H1 (cell line): ENCODE data around the gene CNFN. TPM values are rescaled to one million over a fixed set of nuclear protein-coding genes. Genes with fewer than 3 reads are reported as not detected.

Experiments used
- CTCF ChIA-PET: fragments of 300-600 bp; sonication (Branson Sonifier 250); formaldehyde crosslinking; loops from one replicate; lab custom pipeline; 2021; ENCODE audit not compliant: partially characterized antibody; lab: Charles Lee
- POLR2A ChIA-PET: fragments of 300-600 bp; sonication (Branson Sonifier 250); formaldehyde crosslinking; loops from one replicate; lab custom pipeline; 2021; ENCODE audit warnings: inconsistent platforms; ENCODE audit not compliant: partially characterized antibody; lab: Charles Lee
- DNase-seq, 2 experiments: peaks; one replicate each; pipeline versions ENCODE4 v3.0.0 to v3.0.0-alpha.2; 2010 to 2022; ENCODE audit warnings: low spot score in 2 of 2, low read depth in 1 of 2, mixed read lengths in 1 of 2
- FAIRE-seq: peaks from 2 replicates; lab custom pipeline; 2011; peaks lifted over from hg19 to GRCh38; lab: Jason Lieb, UNC
- H2AFZ ChIP-seq: 2 replicates; pipeline ENCODE4 v1.8.1; 2012; ENCODE audit warnings: low read length, inconsistent platforms
- H2AK5ac ChIP-seq: 2 replicates; pipeline ENCODE4 v1.6.1; 2013; ENCODE audit warnings: low read depth, low read length
- H2BK120ac ChIP-seq: replicated peaks from 2 replicates; pipeline ENCODE3; 2013; ENCODE audit warnings: low read depth, low read length, inconsistent platforms
- H2BK12ac ChIP-seq: 2 replicates; pipeline ENCODE4 v1.6.1; 2013; ENCODE audit warnings: low read depth, low read length
- H2BK15ac ChIP-seq: 2 replicates; pipeline ENCODE4 v1.6.1; 2013; ENCODE audit warnings: low read length
- H2BK20ac ChIP-seq: 2 replicates; pipeline ENCODE4 v1.6.1; 2013; ENCODE audit warnings: low read length
- H2BK5ac ChIP-seq: 2 replicates; pipeline ENCODE4 v1.6.1; 2013; ENCODE audit warnings: low read depth, low read length
- H3K14ac ChIP-seq: 2 replicates; pipeline ENCODE4 v1.6.1; 2013; ENCODE audit warnings: inconsistent platforms; ENCODE audit not compliant: insufficient read length
- H3K18ac ChIP-seq: 2 replicates; pipeline ENCODE4 v1.6.1; 2013; ENCODE audit warnings: low read length; ENCODE audit errors: extremely low read depth
- H3K23ac ChIP-seq: 2 replicates; pipeline ENCODE4 v1.6.1; 2013; ENCODE audit warnings: inconsistent platforms; ENCODE audit not compliant: insufficient read length
- H3K23me2 ChIP-seq: 2 replicates; pipeline ENCODE4 v1.6.1; 2013; ENCODE audit warnings: low read depth, low read length
- H3K27ac ChIP-seq: 2 replicates; pipeline ENCODE4 v1.6.1; 2011; ENCODE audit warnings: low read depth, low read length, inconsistent platforms
- H3K27me3 ChIP-seq, 4 experiments: replicated peaks in 1 of 4; 1 replicate in 1 of 4; 2 replicates in 3 of 4; pipeline versions ENCODE4 v1.6.1 to v1.8.1; 2011 to 2013; ENCODE audit warnings: low read length in 3 of 4, mild to moderate bottlenecking in 3 of 4, inconsistent platforms in 2 of 4, mixed read lengths in 2 of 4, moderate library complexity in 1 of 4; ENCODE audit not compliant: control insufficient read depth in 3 of 4, insufficient read depth in 3 of 4; ENCODE audit errors: extremely low read depth in 1 of 4
- H3K36me3 ChIP-seq, 4 experiments: 2 replicates each; pipeline versions ENCODE4 v1.6.1 to v1.8.1; 2011 to 2013; ENCODE audit warnings: mild to moderate bottlenecking in 4 of 4, low read length in 3 of 4, moderate library complexity in 2 of 4, control low read depth in 1 of 4, inconsistent platforms in 1 of 4; ENCODE audit not compliant: insufficient read depth in 4 of 4, control insufficient read depth in 2 of 4
- H3K4ac ChIP-seq: replicated peaks from 2 replicates; pipeline ENCODE3; 2013; ENCODE audit warnings: low read length, low read depth, mixed read lengths, inconsistent platforms; ENCODE audit not compliant: insufficient read length
- H3K4me1 ChIP-seq, 4 experiments: replicated peaks in 1 of 4; 1 replicate in 1 of 4; 2 replicates in 3 of 4; pipeline versions ENCODE4 v1.6.1 to v1.8.1; 2011 to 2013; ENCODE audit warnings: low read length in 3 of 4, inconsistent platforms in 2 of 4, mixed read lengths in 1 of 4; ENCODE audit not compliant: insufficient read depth in 4 of 4, control insufficient read depth in 3 of 4
- H3K4me2 ChIP-seq, 2 experiments: 2 replicates each; pipeline versions ENCODE4 v1.6.1 to v1.8.1; 2011 to 2013; ENCODE audit warnings: low read depth in 2 of 2, low read length in 2 of 2, control low read depth in 1 of 2, inconsistent platforms in 1 of 2, mild to moderate bottlenecking in 1 of 2; ENCODE audit not compliant: insufficient read depth in 1 of 2
- H3K4me3 ChIP-seq, 4 experiments: fragments of 200-600, 300-600 bp in 1 of 4; sonication (generic), shearing (Covaris generic), sonication (Bioruptor Twin) in 1 of 4; 2 replicates each; pipeline versions ENCODE4 v1.5.1 to v1.8.1; 2011 to 2016; ENCODE audit warnings: low read length in 4 of 4, low read depth in 3 of 4, control low read depth in 2 of 4, inconsistent platforms in 2 of 4, mild to moderate bottlenecking in 2 of 4, mixed read lengths in 1 of 4, moderate library complexity in 1 of 4; ENCODE audit not compliant: insufficient read depth in 2 of 4; ENCODE audit errors: extremely low read depth in 1 of 4
- H3K56ac ChIP-seq: replicated peaks from 2 replicates; pipeline ENCODE3; 2013; ENCODE audit warnings: low read depth, mild to moderate bottlenecking, mixed read lengths, low read length, inconsistent platforms; ENCODE audit not compliant: insufficient read length
- H3K79me1 ChIP-seq: 2 replicates; pipeline ENCODE4 v1.6.1; 2013; ENCODE audit warnings: low read depth, low read length, control low read depth
- H3K79me2 ChIP-seq, 2 experiments: 2 replicates each; pipeline versions ENCODE4 v1.6.1 to v1.8.1; 2012 to 2013; ENCODE audit warnings: low read length in 2 of 2, mild to moderate bottlenecking in 2 of 2, inconsistent platforms in 1 of 2; ENCODE audit not compliant: insufficient read depth in 2 of 2, control insufficient read depth in 1 of 2
- H3K9ac ChIP-seq, 4 experiments: replicated peaks in 1 of 4; 1 replicate in 1 of 4; 2 replicates in 3 of 4; pipeline versions ENCODE4 v1.6.1 to v1.8.1; 2011 to 2013; ENCODE audit warnings: low read depth in 3 of 4, low read length in 3 of 4, control low read depth in 2 of 4, mild to moderate bottlenecking in 2 of 4, moderate library complexity in 2 of 4, inconsistent platforms in 1 of 4; ENCODE audit errors: extremely low read depth in 1 of 4
- H3K9me3 ChIP-seq, 2 experiments: 2 replicates each; pipeline versions ENCODE4 v1.6.1 to v1.8.1; 2012 to 2013; ENCODE audit warnings: mild to moderate bottlenecking in 2 of 2, moderate library complexity in 2 of 2, control low read depth in 1 of 2, inconsistent platforms in 1 of 2, low read depth in 1 of 2, low read length in 1 of 2, mixed read lengths in 1 of 2; ENCODE audit not compliant: insufficient read depth in 2 of 2
- H4K20me1 ChIP-seq, 2 experiments: replicated peaks in 1 of 2; 2 replicates each; pipeline versions ENCODE3 to v1.8.1; 2011 to 2013; ENCODE audit warnings: inconsistent platforms in 2 of 2, low read length in 2 of 2, mild to moderate bottlenecking in 1 of 2; ENCODE audit not compliant: insufficient read depth in 2 of 2, control insufficient read depth in 1 of 2
- H4K5ac ChIP-seq: 2 replicates; pipeline ENCODE4 v1.6.1; 2013; ENCODE audit warnings: low read length, low read depth, mixed read lengths, inconsistent platforms; ENCODE audit not compliant: insufficient read length
- H4K8ac ChIP-seq: 2 replicates; pipeline ENCODE4 v1.8.0; 2013; ENCODE audit warnings: mild to moderate bottlenecking, moderate library complexity, low read length, inconsistent platforms; ENCODE audit not compliant: insufficient read depth; ENCODE audit errors: extremely low read depth
- H4K91ac ChIP-seq: replicated peaks from 2 replicates; pipeline ENCODE3; 2013; ENCODE audit warnings: low read length, mixed read lengths, inconsistent platforms; ENCODE audit not compliant: insufficient read length
- E2F6 ChIP-seq: IDR thresholded peaks from 2 replicates; pipeline ENCODE4 v1.6.1; 2012; ENCODE audit warnings: inconsistent platforms
- JUND ChIP-seq: IDR thresholded peaks from 2 replicates; pipeline ENCODE4 v1.6.1; 2011; ENCODE audit warnings: mild to moderate bottlenecking, improper control_type of control experiment, low read length
- NANOG ChIP-seq: IDR thresholded peaks from 2 replicates; pipeline ENCODE4 v1.6.1; 2011; ENCODE audit warnings: low read length, low read depth, mild to moderate bottlenecking, inconsistent platforms; ENCODE audit not compliant: insufficient read depth, poor library complexity, severe bottlenecking
- RAD21 ChIP-seq, 2 experiments: IDR thresholded peaks in 1 of 2; conservative IDR thresholded peaks in 1 of 2; 2 replicates each; pipeline ENCODE4 v1.6.1; 2011; ENCODE audit warnings: low read depth in 2 of 2, low read length in 2 of 2, improper control_type of control experiment in 1 of 2, inconsistent platforms in 1 of 2, mild to moderate bottlenecking in 1 of 2, moderate library complexity in 1 of 2
- SRF ChIP-seq: IDR thresholded peaks from 2 replicates; pipeline ENCODE4 v1.6.1; 2011; ENCODE audit warnings: mild to moderate bottlenecking, low read depth, low read length, moderate library complexity
- SUZ12 ChIP-seq: fragments of 200-600 bp; sonication (generic); IDR thresholded peaks from 2 replicates; pipeline ENCODE4 v1.6.1; 2012; ENCODE audit warnings: mild to moderate bottlenecking, inconsistent platforms, low read length, moderate library complexity, mixed read lengths
- TCF12 ChIP-seq: IDR thresholded peaks from 2 replicates; pipeline ENCODE4 v1.6.1; 2011; ENCODE audit warnings: low read depth, mild to moderate bottlenecking, low read length
- TEAD4 ChIP-seq: IDR thresholded peaks from 2 replicates; pipeline ENCODE4 v1.6.1; 2012; ENCODE audit warnings: low read depth, low read length, inconsistent platforms, mixed read lengths
- USF2 ChIP-seq: IDR thresholded peaks from 2 replicates; pipeline ENCODE4 v1.6.1; 2011; ENCODE audit warnings: low read length, improper control_type of control experiment
- ZNF274 ChIP-seq: IDR thresholded peaks from 2 replicates; pipeline ENCODE4 v1.7.0; 2012; ENCODE audit warnings: low read length, borderline replicate concordance; ENCODE audit errors: extremely low read depth
- WGBS, 2 experiments: shearing (Covaris generic) in 1 of 2; methylation state at CpG; one replicate each; pipeline versions ENCODE4 v1.1.6 to v1.1.7; 2013 to 2015; ENCODE audit warnings: low lambda C conversion rate in 2 of 2, mixed read lengths in 2 of 2, inconsistent platforms in 1 of 2, low coverage in 1 of 2, missing lambda C conversion rate in 1 of 2; ENCODE audit not compliant: insufficient replicate concordance in 2 of 2, insufficient coverage in 1 of 2, insufficient read length in 1 of 2; ENCODE audit errors: extremely low coverage in 1 of 2, missing lambda C conversion rate in 1 of 2; 5-methylcytosine and 5-hydroxymethylcytosine counted together
- polyA plus RNA-seq, 7 experiments: library from polyadenylated mRNA; depleted of rRNA in 3 of 7; stranded (reverse) in 5 of 7; unstranded in 2 of 7; fragments of >200 nt in 5 of 7; fragments of 200-250 nt in 2 of 7; gene quantifications; 1 replicate in 5 of 7; 2 replicates in 1 of 7; 4 replicates in 1 of 7; pipeline versions ENCODE4 v1.2.1 to v1.2.3, GENCODE V29; 2011 to 2013; ENCODE audit warnings: missing spikeins in 2 of 7, mixed read lengths in 2 of 7
- total RNA-seq: library from RNA; stranded (reverse); fragmentation: NEBNext Ultra II Directional; extraction: Animal tissue kit (Norgen Biotek cat#: 25700); gene quantifications from 2 replicates; pipeline ENCODE4 v1.2.1, GENCODE V29; 2021

Gene CNFN
- total and polyA plus RNA-seq, 2 of the 8 experiments (the other 6 are each of a cell fraction or from before 2014, with no cell fraction given) = 8.9 to 31.5 TPM

DNA sequence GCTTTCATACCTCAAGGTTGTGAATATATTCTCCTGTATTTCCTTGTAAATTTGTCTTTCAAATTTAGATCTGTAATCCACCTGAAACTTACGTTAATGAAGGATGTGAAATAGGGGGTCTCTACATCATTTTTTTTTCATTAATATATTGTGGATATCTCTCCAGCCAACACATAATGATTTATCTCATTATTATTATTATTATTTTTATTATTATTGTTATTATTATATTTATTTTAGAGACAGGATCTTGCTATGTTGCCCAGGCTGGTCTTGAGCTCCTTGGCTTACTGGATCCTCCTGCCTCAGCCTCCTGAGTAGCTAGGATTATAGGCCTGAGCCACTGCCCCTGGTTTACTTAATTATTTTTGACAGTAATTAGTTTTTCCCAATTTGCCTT lies 41.4 kb upstream of the CNFN start:
- Histone ChIP-seq H4K91ac (no peak overlapping the region), H4K8ac (no peak overlapping the region), H3K9ac (no peak overlapping the region), H3K79me2 (no peaks in the 10 kb centered on the region), H3K9me3 (no peaks in the 10 kb centered on the region), H4K20me1 (no peaks in the 10 kb centered on the region), H3K4me1 (peaks cover 0 to 2% (median 1%) of the 10 kb centered on the region in 4 experiments; a peak in 1 of 7 replicates), H2BK20ac (no peak overlapping the region), H2AK5ac (no peak overlapping the region), H3K4me2 (no peak overlapping the region), H3K4ac (no peak overlapping the region), H3K36me3 (no peaks in the 10 kb centered on the region), H4K5ac (no peak overlapping the region), H3K56ac (no peak overlapping the region), H2BK15ac (no peak overlapping the region), H3K79me1 (no peaks in the 10 kb centered on the region), H3K27ac (no peak overlapping the region), H3K18ac (no peak overlapping the region), H2AFZ (no peak overlapping the region), H3K23ac (no peak overlapping the region), H3K27me3 (peaks cover 0 to 5% (median 2%) of the 10 kb centered on the region in 4 experiments; a peak in 1 of 7 replicates), H3K14ac (no peak overlapping the region), H2BK12ac (no peak overlapping the region), H2BK120ac (no peak overlapping the region), H3K4me3 (no peak overlapping the region), H3K23me2 (no peaks in the 10 kb centered on the region), H2BK5ac (no peak overlapping the region)
- ChIA-PET CTCF (interaction anchor here (0.8 to 2.4 kb wide), 4 partner anchors 9 to 19 kb away, joined by 3 to 7 read pairs (median 4); no protein-coding TSS in a partner anchor), POLR2A (no interaction called here)
- 87% methylated on average over 1 of the region's 1 CpG; no CpG with 5 or more reads in 1 of the 2 experiments for WGBS, 2 experiments
- FAIRE-seq (no peak), DNase-seq (no peak)
- TF ChIP-seq TCF12 (no peak), NANOG (no peak), E2F6 (no peak), TEAD4 (no peak), SRF (no peak), USF2 (no peak), SUZ12 (no peak), ZNF274 (no peak), RAD21 (IDR thresholded peaks at IDR 0.05 in 1 of 2, conservative IDR thresholded peaks at IDR 0.05 in 1 of 2; ENCODE audit: low read depth in 2 of 2, low read length in 2 of 2) (no peak), JUND (no peak)
